Upper lobe of right lung (tissue), 1 donor: ENCODE measurements around the gene ANKS1A. TPM values are rescaled to one million over a fixed set of nuclear protein-coding genes. Genes with fewer than 3 reads are reported as not detected.

Experiments
- ATAC-seq: fragments of 200-7000 bp; cut with Tn5 transposase; one replicate; pipeline ENCODE4 v1.9.1; 2020; ENCODE audit warnings: mild to moderate bottlenecking, moderate library complexity
- DNase-seq: peaks from one replicate; pipeline ENCODE4 v3.0.0-alpha.2; 2020
- H3K27ac ChIP-seq: fragments of 200-600 bp; one replicate; pipeline ENCODE4 v1.8.0; 2022
- H3K27me3 ChIP-seq: fragments of 200-600 bp; one replicate; pipeline ENCODE4 v1.8.0; 2022; ENCODE audit warnings: mild to moderate bottlenecking
- H3K36me3 ChIP-seq: fragments of 200-600 bp; one replicate; pipeline ENCODE4 v1.8.0; 2022
- H3K4me1 ChIP-seq: fragments of 200-600 bp; one replicate; pipeline ENCODE4 v1.8.0; 2022
- H3K4me3 ChIP-seq: fragments of 200-600 bp; one replicate; pipeline ENCODE4 v1.8.0; 2022; ENCODE audit warnings: mild to moderate bottlenecking
- H3K9me3 ChIP-seq: fragments of 200-600 bp; one replicate; pipeline ENCODE4 v1.8.0; 2022
- CTCF ChIP-seq: fragments of 200-600 bp; IDR thresholded peaks from one replicate; pipeline ENCODE4 v1.8.0; 2022; ENCODE audit warnings: antibody characterized with exemption
- intact Hi-C: fragments of 100-400 bp; cut with DNase I; formaldehyde crosslinking; loops from one replicate; pipeline ENCODE4 v1.11.0; 2022
- total RNA-seq: library from RNA; stranded (reverse); fragmentation: NEBNext Ultra II Directional; extraction: Animal tissue kit (Norgen Biotek cat#: 25700); gene quantifications from one replicate; pipeline ENCODE4 v1.2.1, GENCODE V29; 2021
- donor health status: DM: no; HTN: yes; CAD: no; lungs with severe emphysema.

The ANKS1A gene
- total RNA-seq, 1 donor from 2014 or later: 59.0 TPM

- H3K4me1 ChIP-seq: peaks cover 55% of the 10 kb centered on the region
- no peaks in the 10 kb centered on the region for H3K27me3 ChIP-seq
- H3K27ac ChIP-seq: no peak overlapping the region
- no peaks in the 10 kb centered on the region for H3K9me3 ChIP-seq
- H3K4me3 ChIP-seq: no peak overlapping the region
- DNase-seq: no peak
- peaks cover 39% of the 10 kb centered on the region for H3K36me3 ChIP-seq
- intact Hi-C loops: no loop called here
- no peak for TF ChIP-seq CTCF
- ATAC-seq: no peak
Observed at GRCh38 chr6:35051396-35051795, 162.3 kb downstream of the ANKS1A start.

- Histone ChIP-seq H3K27ac (peak overlapping the region; percentile 33), H3K27me3 (no peaks in the 10 kb centered on the region), H3K9me3 (no peaks in the 10 kb centered on the region), H3K4me1 (peaks cover 48% of the 10 kb centered on the region), H3K4me3 (no peak overlapping the region), H3K36me3 (peaks cover 39% of the 10 kb centered on the region)
- no peak for ATAC-seq
- intact Hi-C loops: no loop called here
- peak; percentile 2 for DNase-seq
- TF ChIP-seq CTCF: no peak
Observed at GRCh38 chr6:35051997-35052583, 163.0 kb downstream of the ANKS1A start.

- Histone ChIP-seq H3K27ac (peak overlapping the region; percentile 33), H3K9me3 (no peaks in the 10 kb centered on the region), H3K27me3 (no peaks in the 10 kb centered on the region), H3K36me3 (peaks cover 39% of the 10 kb centered on the region), H3K4me1 (peaks cover 39% of the 10 kb centered on the region), H3K4me3 (no peak overlapping the region)
- TF ChIP-seq CTCF: no peak
- DNase-seq (no peak), ATAC-seq (peak; percentile 53)
- intact Hi-C loops: no loop called here
Observed at GRCh38 chr6:35052694-35053565, 163.9 kb downstream of the ANKS1A start.

- DNase-seq (no peak), ATAC-seq (no peak)
- Histone ChIP-seq H3K4me3 (no peak overlapping the region), H3K9me3 (no peaks in the 10 kb centered on the region), H3K4me1 (peaks cover 32% of the 10 kb centered on the region), H3K27ac (peak overlapping the region; percentile 33), H3K36me3 (peaks cover 46% of the 10 kb centered on the region), H3K27me3 (no peaks in the 10 kb centered on the region)
- no peak for TF ChIP-seq CTCF
- intact Hi-C loops: no loop called here
Observed at GRCh38 chr6:35053701-35054100, 164.6 kb downstream of the ANKS1A start.

GRCh38 chr6:35054106-35054742 is 165.2 kb downstream of the ANKS1A start:
- Histone ChIP-seq H3K36me3 (peaks cover 52% of the 10 kb centered on the region), H3K27me3 (no peaks in the 10 kb centered on the region), H3K4me3 (no peak overlapping the region), H3K27ac (no peak overlapping the region), H3K9me3 (no peaks in the 10 kb centered on the region), H3K4me1 (peaks cover 26% of the 10 kb centered on the region)
- intact Hi-C loops: no loop called here
- ATAC-seq (no peak), DNase-seq (no peak)
- TF ChIP-seq CTCF: no peak
